GM21528 (cell line): Measurements from ENCODE around the gene TSSK3.
"Not testable (repeated sequence)": the region's sequence is repeated elsewhere in the genome, so short reads cannot be mapped to it uniquely, and the experiment has no call there.

ENCODE experiments used
- ATAC-seq: cut with Tn5 transposase; IDR thresholded peaks from one replicate; pipeline ENCODE4 v1.9.1; 2021; ENCODE audit warnings: mild to moderate bottlenecking, moderate library complexity; ENCODE audit not compliant: unreplicated experiment, low FRiP score

Gene TSSK3

GRCh38 chr1:32394890-32395432 lies 32.6 kb downstream of the TSSK3 start:
- peak; percentile 10 for ATAC-seq

- ATAC-seq: not testable (repeated sequence)
Observed at GRCh38 chr1:32396524-32396923, 34.2 kb downstream of the TSSK3 start.

GRCh38 chr1:32398401-32398800 lies 36.1 kb downstream of the TSSK3 start:
- ATAC-seq: no peak

- ATAC-seq: no peak
Observed at GRCh38 chr1:32399843-32400242, 37.5 kb downstream of the TSSK3 start.

- ATAC-seq: no peak
Observed at GRCh38 chr1:32400876-32401631, 38.7 kb downstream of the TSSK3 start.

- no peak for ATAC-seq
Observed at GRCh38 chr1:32404946-32405345, 42.6 kb downstream of the TSSK3 start.

GRCh38 chr1:32405672-32406467 lies 43.5 kb downstream of the TSSK3 start:
- no peak for ATAC-seq

GRCh38 chr1:32406629-32407111 lies 44.3 kb downstream of the TSSK3 start:
- ATAC-seq: no peak

- no peak for ATAC-seq
Observed at GRCh38 chr1:32411261-32411660, 48.9 kb downstream of the TSSK3 start.

- no peak for ATAC-seq
Observed at GRCh38 chr1:32413507-32414185, 51.3 kb downstream of the TSSK3 start.
